ENCODE measurements around the gene PTHLH.

Gene PTHLH

DNA sequence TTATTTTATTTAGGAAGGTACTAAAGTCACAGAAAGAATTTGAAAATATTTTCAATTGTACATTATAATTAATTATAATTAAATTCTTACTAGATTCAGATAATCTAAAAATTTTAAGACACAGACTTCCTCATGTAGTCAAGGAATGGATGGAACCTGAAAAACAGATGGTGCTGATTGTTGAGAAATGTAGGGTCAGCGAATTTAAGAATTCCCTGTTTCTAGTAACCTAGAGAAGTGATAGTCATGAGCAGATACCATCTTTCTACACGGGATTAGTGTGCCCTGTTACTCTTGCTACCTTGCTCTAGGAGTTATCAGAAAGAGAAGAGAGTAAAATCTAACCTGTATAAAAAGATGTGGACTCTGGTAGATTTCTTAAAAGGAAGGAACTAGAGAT is 37.5 kb upstream of the PTHLH start:
- no peak overlapping the region for H3K27ac ChIP-seq
- TF ChIP-seq, protein P1, sequence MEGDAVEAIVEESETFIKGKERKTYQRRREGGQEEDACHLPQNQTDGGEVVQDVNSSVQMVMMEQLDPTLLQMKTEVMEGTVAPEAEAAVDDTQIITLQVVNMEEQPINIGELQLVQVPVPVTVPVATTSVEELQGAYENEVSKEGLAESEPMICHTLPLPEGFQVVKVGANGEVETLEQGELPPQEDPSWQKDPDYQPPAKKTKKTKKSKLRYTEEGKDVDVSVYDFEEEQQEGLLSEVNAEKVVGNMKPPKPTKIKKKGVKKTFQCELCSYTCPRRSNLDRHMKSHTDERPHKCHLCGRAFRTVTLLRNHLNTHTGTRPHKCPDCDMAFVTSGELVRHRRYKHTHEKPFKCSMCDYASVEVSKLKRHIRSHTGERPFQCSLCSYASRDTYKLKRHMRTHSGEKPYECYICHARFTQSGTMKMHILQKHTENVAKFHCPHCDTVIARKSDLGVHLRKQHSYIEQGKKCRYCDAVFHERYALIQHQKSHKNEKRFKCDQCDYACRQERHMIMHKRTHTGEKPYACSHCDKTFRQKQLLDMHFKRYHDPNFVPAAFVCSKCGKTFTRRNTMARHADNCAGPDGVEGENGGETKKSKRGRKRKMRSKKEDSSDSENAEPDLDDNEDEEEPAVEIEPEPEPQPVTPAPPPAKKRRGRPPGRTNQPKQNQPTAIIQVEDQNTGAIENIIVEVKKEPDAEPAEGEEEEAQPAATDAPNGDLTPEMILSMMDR (conservative IDR thresholded peaks at IDR 0.05): no peak

DNA sequence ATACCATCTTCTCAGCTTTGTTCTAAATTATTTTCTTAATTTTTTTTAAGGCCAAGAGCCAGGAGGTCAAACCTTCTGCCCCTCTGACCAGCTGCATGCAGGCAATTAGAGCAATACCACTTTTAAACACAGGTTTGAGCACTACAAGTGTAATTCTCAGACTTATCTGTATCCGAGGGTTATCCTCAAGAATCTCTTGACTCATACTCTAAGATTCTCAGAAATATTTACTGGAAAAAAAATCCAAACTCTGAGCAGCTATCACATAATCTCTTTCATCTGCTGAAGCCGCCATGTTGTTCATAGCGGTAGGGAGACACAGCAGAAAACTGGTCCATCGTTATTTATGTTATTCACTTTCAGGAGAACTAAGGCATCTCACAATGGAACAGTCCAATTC is 27.4 kb upstream of the PTHLH start:
- TF ChIP-seq, protein P1 (conservative IDR thresholded peaks at IDR 0.05): no peak
- H3K27ac ChIP-seq: no peak overlapping the region

DNA sequence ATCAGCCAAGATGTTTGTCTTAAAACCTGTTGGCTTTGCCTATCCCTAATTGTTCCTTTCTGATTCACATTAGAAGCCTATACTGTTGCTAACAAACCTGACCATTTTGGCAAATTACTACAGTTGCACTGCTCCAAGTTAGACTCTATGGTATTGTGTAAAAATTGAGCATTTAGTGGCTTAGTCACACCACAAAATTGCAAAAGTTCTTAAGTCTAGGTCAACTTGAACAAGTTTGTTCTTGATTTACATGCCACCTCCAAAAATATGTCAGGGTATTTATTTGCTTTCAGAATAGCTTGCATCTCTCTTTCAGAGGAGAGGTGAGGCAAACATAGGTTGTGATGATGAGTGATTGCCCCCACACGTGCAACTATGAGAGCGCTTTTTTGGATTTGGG is 27.0 kb upstream of the PTHLH start:
- TF ChIP-seq, protein P1 (conservative IDR thresholded peaks at IDR 0.05): no peak
- H3K27ac ChIP-seq: no peak overlapping the region

DNA sequence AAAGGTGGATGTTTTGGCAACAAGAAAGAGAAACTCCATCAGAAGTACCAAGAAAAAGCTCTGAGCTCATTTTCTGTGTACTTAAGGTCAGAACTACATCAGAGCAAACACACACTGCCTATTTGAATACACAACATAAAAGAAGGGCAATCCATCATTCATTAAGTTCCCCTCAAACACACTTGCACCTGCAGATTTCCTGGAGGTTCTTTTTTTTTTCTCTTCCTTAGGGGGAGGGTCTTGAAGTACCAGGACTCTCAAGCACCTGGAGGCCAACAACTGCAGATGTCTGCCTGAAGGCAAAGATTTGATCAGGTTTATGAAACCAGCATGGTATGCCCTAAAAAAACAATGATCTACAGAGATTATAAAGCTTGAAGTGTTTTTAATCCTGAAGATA is 26.1 kb upstream of the PTHLH start:
- TF ChIP-seq, protein P1 (conservative IDR thresholded peaks at IDR 0.05): no peak

GRCh38 chr12:27998170-27998569 is 25.6 kb upstream of the PTHLH start:
- H3K27ac ChIP-seq: no peak overlapping the region
- TF ChIP-seq, protein P1 (conservative IDR thresholded peaks at IDR 0.05): no peak

More for the DNA sequence above, 26.1 kb upstream of the PTHLH start:
- no peak overlapping the region for H3K27ac ChIP-seq

DNA sequence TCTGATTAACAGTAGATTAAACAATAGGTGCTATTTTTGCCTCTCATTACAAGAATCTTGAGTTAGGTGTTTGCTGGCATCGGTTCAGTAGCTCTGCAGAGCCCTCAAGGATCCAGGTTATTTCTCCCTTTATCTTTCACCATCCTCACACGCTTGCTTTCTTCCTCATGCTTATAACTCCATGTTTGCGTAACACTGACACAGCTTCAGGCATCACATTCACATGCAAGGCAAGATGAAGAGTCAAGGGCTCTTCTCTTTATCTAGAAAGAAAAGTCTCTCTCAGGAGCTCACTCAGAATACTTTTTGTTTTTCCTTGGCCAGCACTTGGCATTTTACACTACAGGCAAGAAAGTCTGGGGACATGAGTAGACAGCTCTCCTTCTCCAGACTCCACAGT is 24.2 kb upstream of the PTHLH start:
- no peak overlapping the region for H3K27ac ChIP-seq
- TF ChIP-seq, protein P1 (conservative IDR thresholded peaks at IDR 0.05): no peak

GRCh38 chr12:27995406-27995805 is 22.9 kb upstream of the PTHLH start:
- H3K27ac ChIP-seq: no peak overlapping the region
- TF ChIP-seq, protein P1 (conservative IDR thresholded peaks at IDR 0.05): no peak

All from VCaP (cell line).